Left ventricle myocardium superior (tissue), 1 donor: ENCODE measurements around the gene MOCS1. TPM values are rescaled to one million over a fixed set of nuclear protein-coding genes. Genes with fewer than 3 reads are reported as not detected.

Experiments
- total RNA-seq: library from RNA; stranded (reverse); fragmentation: NEBNext Ultra II Directional; extraction: Animal tissue kit (Norgen Biotek cat#: 25700); gene quantifications from one replicate; pipeline ENCODE4 v1.2.1, GENCODE V29; 2021
- donor health status: DM: no; HTN: yes; CAD: no; lungs with severe emphysema.

The MOCS1 gene
- total RNA-seq, 1 donor from 2014 or later, result 24.7 TPM

Other genes with a start within 250 kb of the MOCS1 start
- 0.12 TPM for gene KIF6, start 209.1 kb downstream of the MOCS1 start, total RNA-seq
- 16.1 TPM for gene DAAM2, start 142.1 kb downstream of the MOCS1 start, total RNA-seq